Fibroblast of mammary gland (primary cell): Measurements from ENCODE around the gene SAMD11.

Experiments
- DNase-seq: peaks from one replicate; pipeline ENCODE4 v3.0.0-alpha.2; 2010; ENCODE audit warnings: low read depth
- H3K4me3 ChIP-seq: 2 replicates; pipeline ENCODE4 v1.5.1; 2011; ENCODE audit warnings: low read depth, mild to moderate bottlenecking, low read length, moderate library complexity; ENCODE audit not compliant: control insufficient read depth
- CTCF ChIP-seq: conservative IDR thresholded peaks from 2 replicates; pipeline ENCODE4 v1.5.1; 2011; ENCODE audit warnings: low read depth, low read length, inconsistent platforms; ENCODE audit not compliant: control insufficient read depth, insufficient read depth

SAMD11 gene

GRCh38 chr1:916173-917075, 7.3 kb upstream of the SAMD11 start:
- no peak for TF ChIP-seq CTCF
- H3K4me3 ChIP-seq: no peak overlapping the region
- no peak for DNase-seq

GRCh38 chr1:917076-917459, 6.7 kb upstream of the SAMD11 start:
- H3K4me3 ChIP-seq: no peak overlapping the region
- no peak for DNase-seq
- no peak for TF ChIP-seq CTCF

- no peak overlapping the region for H3K4me3 ChIP-seq
- no peak for TF ChIP-seq CTCF
- DNase-seq: no peak
Observed at GRCh38 chr1:917466-918091, 6.1 kb upstream of the SAMD11 start.

- no peak for TF ChIP-seq CTCF
- H3K4me3 ChIP-seq: no peak overlapping the region
- no peak for DNase-seq
Observed at GRCh38 chr1:918353-918752, 5.4 kb upstream of the SAMD11 start.

GRCh38 chr1:918843-919242, 4.9 kb upstream of the SAMD11 start:
- DNase-seq: no peak

GRCh38 chr1:919271-919872, 4.4 kb upstream of the SAMD11 start:
- H3K4me3 ChIP-seq: no peak overlapping the region
- no peak for DNase-seq
- no peak for TF ChIP-seq CTCF

More at GRCh38 chr1:918843-919242, 4.9 kb upstream of the SAMD11 start:
- H3K4me3 ChIP-seq: no peak overlapping the region
- no peak for TF ChIP-seq CTCF
